Metanephros (tissue), 1 donor: ENCODE data around the gene TMSB15B. TPM values are rescaled to one million over a fixed set of nuclear protein-coding genes. Genes with fewer than 3 reads are reported as not detected.

Experiments
- total RNA-seq: library from RNA; depleted of rRNA; stranded (reverse); fragments of >200 nt; gene quantifications from one replicate; pipeline ENCODE4 v1.2.3, GENCODE V29; 2014

The TMSB15B gene
- total RNA-seq: 11.7 TPM

DNA sequence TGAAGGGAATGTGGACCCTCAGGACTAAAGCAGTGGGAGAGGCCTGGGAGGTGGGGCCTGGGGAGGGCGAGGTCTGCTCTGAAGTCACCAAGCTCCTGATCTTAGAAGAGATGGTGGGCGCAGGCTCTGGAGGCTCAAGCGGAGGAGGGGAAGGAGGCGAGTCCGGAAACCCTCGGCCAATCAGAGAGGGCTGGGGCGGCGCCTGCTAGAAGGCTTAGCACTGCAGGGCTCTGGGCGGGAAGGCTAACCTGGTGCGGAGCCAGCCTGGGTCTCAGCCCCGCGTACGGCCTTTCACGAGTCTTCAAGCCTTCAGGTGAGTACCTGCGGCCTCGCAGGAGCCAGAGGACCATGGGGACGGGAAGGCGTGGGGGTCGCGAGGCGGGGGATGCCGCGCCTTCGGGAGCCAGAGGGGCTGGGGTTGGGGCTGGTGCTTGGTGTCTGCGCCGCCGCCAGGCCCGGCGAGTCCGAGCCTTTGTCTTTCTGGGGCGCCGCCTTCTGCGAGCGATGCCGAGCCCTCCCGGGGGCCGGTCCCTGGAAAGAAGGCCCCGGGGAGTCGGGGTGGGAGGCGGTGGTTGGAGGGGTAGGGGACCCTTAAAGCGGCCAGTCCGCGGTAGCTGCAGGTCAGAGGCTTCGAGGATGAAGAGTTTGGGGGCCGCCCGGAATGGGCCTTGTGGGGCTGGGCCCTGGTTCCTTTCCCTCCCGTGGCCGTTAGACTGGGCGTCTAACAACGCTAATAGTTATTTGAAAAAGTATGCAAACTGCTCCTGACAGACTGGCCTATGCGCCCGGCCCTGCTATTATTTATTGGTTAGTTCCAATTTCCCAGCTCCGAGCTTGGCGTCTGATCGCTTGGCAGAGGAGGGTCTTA lies at the start of gene TMSB15B:
Gene TMSB15B, plus strand, starts transcription at position 217 of the 868 bp plus-strand sequence.

GRCh38 chrX:104013606-104014005 lies 51.2 kb downstream of the TMSB15B start, which contains the start of gene H2BW1:
Gene H2BW1 (minus strand): TSS chrX:104013708. CDS start chrX:104013576, 132 bp downstream.

Other genes with a start within 250 kb of the TMSB15B start
- 7.2 TPM for gene PLP1, start 185.8 kb upstream of the TMSB15B start, total RNA-seq
- 5.6 TPM for gene RAB9B, start 130.4 kb upstream of the TMSB15B start, total RNA-seq
- not detected for gene H2BW1, start 51.1 kb downstream of the TMSB15B start, total RNA-seq
- gene H2BW2, start 77.3 kb downstream of the TMSB15B start, total RNA-seq: not detected
- 7.9 TPM for gene TMSB15C, start 113.6 kb downstream of the TMSB15B start, total RNA-seq
- gene ZCCHC18, start 149.9 kb downstream of the TMSB15B start, total RNA-seq: 2.5 TPM
- gene SLC25A53, start 194.4 kb downstream of the TMSB15B start, total RNA-seq: 16.2 TPM
- gene FAM199X, start 203.8 kb downstream of the TMSB15B start, total RNA-seq: 32.7 TPM